RWPE1 (cell line): ENCODE results near the gene PRG2.
A peak's percentile ranks its signal among the peaks of the same experiment; 100 is the strongest.

Experiments used
- CTCF ChIA-PET: fragments of 350-600 bp; sonication (Branson Sonifier 250); formaldehyde crosslinking; extraction: SDS; loops from one replicate; lab custom pipeline; 2021; lab: Yijun Ruan, JAX
- POLR2A ChIA-PET: fragments of 400-600 bp; formaldehyde crosslinking; extraction: SDS; loops from one replicate; lab custom pipeline; 2020; ENCODE audit warnings: antibody characterized with exemption; ENCODE audit not compliant: low non-redundant PET; lab: Yijun Ruan, JAX
- DNase-seq: peaks from one replicate; pipeline ENCODE4 v3.0.0; 2012; ENCODE audit warnings: low spot score
- H3K27ac ChIP-seq: fragments of 450-650 bp; 2 replicates; pipeline ENCODE4 v1.5.1; 2017
- TF ChIP-seq, protein P1 (sequence below): fragments of 450-650 bp; conservative IDR thresholded peaks from 2 replicates; pipeline ENCODE4 v1.5.1; 2017; ENCODE audit warnings: low read depth, mild to moderate bottlenecking

Gene PRG2

DNA sequence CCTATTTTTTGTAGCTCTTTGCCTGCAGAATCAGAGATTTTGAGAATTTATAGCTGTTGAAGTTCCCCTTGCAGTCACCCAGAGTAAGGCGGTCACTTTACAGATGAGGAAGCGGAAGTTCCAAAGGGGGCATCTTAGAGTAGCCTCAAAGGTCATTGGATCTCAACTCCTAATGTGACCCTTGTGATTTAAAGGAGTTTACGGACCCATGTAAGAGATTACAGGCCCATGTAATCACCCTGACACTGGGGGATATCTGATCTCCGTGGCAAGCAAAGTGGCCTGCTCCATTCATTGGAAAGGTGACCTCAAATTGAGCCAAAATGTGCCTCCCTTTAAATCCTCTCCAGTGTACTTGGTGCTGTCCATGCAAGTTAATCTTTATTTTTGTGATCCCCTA, 36.6 kb downstream of the PRG2 start:
- DNase-seq = no peak
- TF ChIP-seq, protein P1, sequence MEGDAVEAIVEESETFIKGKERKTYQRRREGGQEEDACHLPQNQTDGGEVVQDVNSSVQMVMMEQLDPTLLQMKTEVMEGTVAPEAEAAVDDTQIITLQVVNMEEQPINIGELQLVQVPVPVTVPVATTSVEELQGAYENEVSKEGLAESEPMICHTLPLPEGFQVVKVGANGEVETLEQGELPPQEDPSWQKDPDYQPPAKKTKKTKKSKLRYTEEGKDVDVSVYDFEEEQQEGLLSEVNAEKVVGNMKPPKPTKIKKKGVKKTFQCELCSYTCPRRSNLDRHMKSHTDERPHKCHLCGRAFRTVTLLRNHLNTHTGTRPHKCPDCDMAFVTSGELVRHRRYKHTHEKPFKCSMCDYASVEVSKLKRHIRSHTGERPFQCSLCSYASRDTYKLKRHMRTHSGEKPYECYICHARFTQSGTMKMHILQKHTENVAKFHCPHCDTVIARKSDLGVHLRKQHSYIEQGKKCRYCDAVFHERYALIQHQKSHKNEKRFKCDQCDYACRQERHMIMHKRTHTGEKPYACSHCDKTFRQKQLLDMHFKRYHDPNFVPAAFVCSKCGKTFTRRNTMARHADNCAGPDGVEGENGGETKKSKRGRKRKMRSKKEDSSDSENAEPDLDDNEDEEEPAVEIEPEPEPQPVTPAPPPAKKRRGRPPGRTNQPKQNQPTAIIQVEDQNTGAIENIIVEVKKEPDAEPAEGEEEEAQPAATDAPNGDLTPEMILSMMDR = no peak
- ChIA-PET POLR2A (no interaction called here), CTCF (no interaction called here)
- no peak overlapping the region for H3K27ac ChIP-seq

DNA sequence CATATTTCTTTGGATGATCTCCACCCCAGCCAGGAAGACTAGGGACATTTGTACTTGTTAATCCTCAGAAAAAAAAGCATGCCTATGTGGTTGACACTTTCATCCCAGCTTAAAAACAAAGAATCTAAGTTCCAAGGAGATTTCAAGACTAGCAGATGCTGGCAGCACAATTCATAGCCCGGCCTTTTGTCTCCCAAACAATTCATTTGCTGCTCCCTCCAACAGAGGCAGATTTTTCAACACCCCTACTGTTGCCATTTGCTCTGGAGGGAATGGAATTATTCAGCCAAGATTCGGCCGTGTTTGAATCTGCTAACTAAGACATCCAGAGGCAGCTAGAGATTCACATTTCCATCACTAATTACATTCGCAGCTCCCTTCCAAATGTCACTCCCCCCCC, 37.0 kb downstream of the PRG2 start:
- CTCF ChIA-PET = no interaction called here
- POLR2A ChIA-PET = no interaction called here
- TF ChIP-seq, protein P1 = no peak
- no peak for DNase-seq
- H3K27ac ChIP-seq = no peak overlapping the region

DNA sequence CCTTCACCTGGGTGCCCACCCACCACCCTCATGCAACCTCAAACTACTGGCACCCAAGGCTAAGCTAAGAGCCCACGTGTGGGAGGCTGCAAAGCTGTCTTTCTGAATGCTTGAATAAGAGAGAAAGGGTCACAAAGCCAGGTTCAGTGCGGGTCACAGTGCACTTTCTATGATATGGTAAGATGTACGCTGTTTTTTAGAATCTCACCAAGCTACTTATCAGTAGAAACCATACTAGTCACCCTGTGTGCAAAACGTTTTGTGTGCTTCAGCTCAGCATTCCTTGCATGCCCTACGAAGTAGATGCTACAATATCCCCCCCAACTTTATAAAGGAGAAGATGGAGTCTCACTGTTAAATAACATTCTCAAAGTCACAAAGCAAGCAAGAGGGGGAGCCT, 37.4 kb downstream of the PRG2 start:
- H3K27ac ChIP-seq = no peak overlapping the region
- POLR2A ChIA-PET = no interaction called here
- CTCF ChIA-PET = no interaction called here
- TF ChIP-seq, protein P1 = no peak
- DNase-seq = no peak

DNA sequence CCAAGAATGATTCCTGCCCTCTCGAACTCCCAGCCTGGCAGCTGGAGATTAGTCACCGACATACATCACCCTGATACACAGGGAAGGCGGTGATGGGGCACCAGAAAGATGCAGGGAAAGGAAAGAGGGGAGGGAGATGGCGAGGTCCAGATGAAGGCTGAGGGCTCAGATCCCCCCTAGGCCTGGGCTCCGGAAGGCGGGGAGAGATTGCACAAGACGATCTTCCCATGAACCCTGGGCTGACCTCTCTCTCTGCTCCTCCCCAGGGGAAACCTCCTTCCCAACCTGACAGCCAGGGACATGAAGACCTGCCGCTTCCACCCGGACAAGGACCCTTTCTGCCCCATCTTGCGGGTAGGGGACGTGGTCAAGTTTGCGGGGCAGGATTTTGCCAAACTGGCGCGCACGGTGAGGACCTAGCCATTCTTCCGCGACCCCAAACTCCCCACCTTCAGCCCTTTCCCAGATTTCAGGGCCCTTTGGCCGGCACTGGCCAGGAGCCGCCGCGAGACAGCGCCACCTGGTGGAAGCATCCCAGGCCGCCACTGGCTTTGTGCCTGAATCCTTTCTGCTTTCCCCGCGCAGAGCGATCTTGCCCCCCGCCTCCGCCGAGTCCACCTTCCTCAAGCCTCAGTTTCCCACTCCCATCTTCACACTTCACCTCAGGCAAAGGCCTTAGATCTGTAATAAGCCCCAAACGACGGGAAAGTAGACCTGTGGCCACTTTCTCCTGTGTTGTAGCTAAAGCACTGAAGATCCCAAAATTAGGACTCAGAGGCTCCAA, 40.8 kb downstream of the PRG2 start:
- TF ChIP-seq, protein P1 = peak; percentile 85
- ChIA-PET POLR2A (interaction anchor here (0.7 kb wide), 1 partner anchor 22 kb away, joined by 7 read pairs; no protein-coding TSS in a partner anchor), CTCF (interaction anchor here (0.5 to 1.0 kb wide), 13 partner anchors 11 to 1155 kb away, joined by 3 to 9 read pairs (median 3); no protein-coding TSS in a partner anchor)
- no peak overlapping the region for H3K27ac ChIP-seq
- DNase-seq = peak; percentile 55

DNA sequence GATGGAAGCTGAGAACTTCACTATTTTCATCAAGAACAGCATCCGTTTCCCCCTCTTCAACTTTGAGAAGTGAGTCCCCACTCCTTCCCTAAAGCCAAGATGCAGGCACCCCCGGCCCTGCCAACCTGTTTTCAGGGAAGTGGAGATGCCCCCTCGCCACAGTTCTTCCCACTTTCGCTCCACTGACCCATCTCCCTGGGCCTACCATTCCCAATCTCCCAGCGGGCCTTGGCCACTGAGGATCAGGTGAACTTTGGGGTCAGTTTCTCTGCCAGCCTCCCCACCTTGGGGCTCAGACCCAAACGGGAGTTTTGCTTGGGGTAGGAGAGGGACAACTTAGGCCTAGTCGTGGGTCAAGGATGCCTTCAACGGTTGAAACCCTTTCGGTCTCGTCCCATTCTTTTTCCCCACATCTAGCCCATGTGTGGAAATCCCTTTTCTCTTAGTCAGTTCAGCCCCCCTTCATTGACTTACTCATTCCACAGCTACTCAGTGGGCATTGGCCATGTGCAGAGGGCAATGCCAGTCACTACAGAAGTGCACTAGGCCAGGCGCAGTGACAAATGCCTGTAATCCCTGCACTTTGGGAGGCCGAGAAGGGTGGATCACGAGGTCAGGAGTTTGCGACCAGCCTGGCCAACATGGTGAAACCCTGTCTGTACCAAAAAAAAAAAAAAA, 41.7 kb downstream of the PRG2 start:
- DNase-seq = no peak
- no peak overlapping the region for H3K27ac ChIP-seq
- POLR2A ChIA-PET = interaction anchor here (0.7 kb wide), 1 partner anchor 21 kb away, joined by 7 read pairs; no protein-coding TSS in a partner anchor
- TF ChIP-seq, protein P1 = no peak
- CTCF ChIA-PET = interaction anchor here (0.6 to 1.5 kb wide), 5 partner anchors 129 to 470 kb away, joined by 3 to 5 read pairs (median 3); no protein-coding TSS in a partner anchor

DNA sequence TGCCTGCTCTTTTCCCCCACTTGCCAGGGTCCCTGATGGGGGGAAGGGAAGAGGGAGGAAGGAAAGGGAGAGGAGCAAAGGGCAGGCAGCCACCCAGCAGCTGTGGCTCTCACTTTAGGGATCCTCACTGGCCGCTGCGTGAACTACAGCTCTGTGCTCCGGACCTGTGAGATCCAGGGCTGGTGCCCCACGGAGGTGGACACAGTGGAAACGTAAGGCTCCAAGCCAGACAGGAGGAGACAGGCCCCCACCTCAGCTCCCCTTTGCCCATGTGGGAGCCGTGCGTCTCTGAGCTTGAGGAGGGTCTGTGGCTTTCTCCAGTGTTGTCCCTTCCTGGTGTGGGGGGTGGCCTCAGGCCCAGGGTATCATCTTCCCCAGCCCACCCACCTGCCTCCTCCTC, 42.4 kb downstream of the PRG2 start:
- no peak for DNase-seq
- POLR2A ChIA-PET = no interaction called here
- TF ChIP-seq, protein P1 = no peak
- CTCF ChIA-PET = interaction anchor here (1.1 to 1.5 kb wide), 2 partner anchors 131 to 296 kb away, joined by 3 read pairs; no protein-coding TSS in a partner anchor
- H3K27ac ChIP-seq = no peak overlapping the region
